HepG2 (cell line): ENCODE results near the gene CCT8. TPM values are rescaled to one million over a fixed set of nuclear protein-coding genes. Genes with fewer than 3 reads are reported as not detected.

ENCODE experiments used
- ATAC-seq: fragments of 200-7000 bp; cut with Tn5 transposase; 3 replicates; pipeline ENCODE4 v1.9.1; 2020; ENCODE audit warnings: mild to moderate bottlenecking, moderate library complexity
- BruUV-seq: library from RNA; stranded (reverse); fragments of 400-500 nt; replicated peaks from 2 replicates; lab custom pipeline; 2021; lab: Mats Ljungman, UMichigan
- CTCF ChIA-PET: fragments of 300-600 bp; formaldehyde crosslinking; extraction: SDS; loops from one replicate; lab custom pipeline; 2021; ENCODE audit warnings: low total read pairs, inconsistent platforms, low intra/inter-chr PET ratio; lab: Yijun Ruan, JAX
- POLR2A ChIA-PET: fragments of 350-600 bp; sonication (Branson Sonifier 250); formaldehyde crosslinking; loops from one replicate; lab custom pipeline; 2020; ENCODE audit warnings: antibody characterized with exemption, inconsistent platforms; lab: Yijun Ruan, JAX
- DNase-seq: peaks from one replicate; pipeline ENCODE4 v3.0.0-alpha.2; 2015; ENCODE audit warnings: low spot score
- FAIRE-seq: peaks from 3 replicates; lab custom pipeline; 2011; peaks lifted over from hg19 to GRCh38; lab: Jason Lieb, UNC
- H2AFZ ChIP-seq: one replicate; pipeline ENCODE4 v1.6.1; 2011; ENCODE audit warnings: low read length, inconsistent platforms
- H3K27ac ChIP-seq: fragments of 300-600 bp; 3 replicates; pipeline ENCODE4 v1.8.0; 2011; ENCODE audit warnings: mixed run types, mild to moderate bottlenecking, mixed read lengths, low read length, inconsistent platforms; ENCODE audit not compliant: insufficient read depth; ENCODE audit errors: extremely low read length
- H3K27me3 ChIP-seq, 2 experiments: fragments of 200-600 bp in 1 of 2; 2 replicates in 1 of 2; 3 replicates in 1 of 2; pipeline versions ENCODE4 v1.6.0 to v1.8.0; 2011; ENCODE audit warnings: low read length in 2 of 2, mild to moderate bottlenecking in 2 of 2, moderate library complexity in 2 of 2, inconsistent platforms in 1 of 2; ENCODE audit not compliant: insufficient read depth in 2 of 2, control insufficient read depth in 1 of 2
- H3K36me3 ChIP-seq, 2 experiments: fragments of 200-600 bp in 1 of 2; replicated peaks in 1 of 2; 2 replicates in 1 of 2; 3 replicates in 1 of 2; pipeline versions ENCODE4 v1.5.1 to v1.8.0; 2011; ENCODE audit warnings: low read length in 2 of 2, inconsistent platforms in 1 of 2; ENCODE audit not compliant: insufficient read depth in 2 of 2, control insufficient read depth in 1 of 2
- H3K4me1 ChIP-seq: 2 replicates; pipeline ENCODE4 v1.5.1; 2012; ENCODE audit warnings: low read length, inconsistent platforms; ENCODE audit not compliant: insufficient read depth
- H3K4me2 ChIP-seq: 2 replicates; pipeline ENCODE4 v1.6.0; 2011; ENCODE audit warnings: low read depth, low read length, inconsistent platforms
- H3K4me3 ChIP-seq, 3 experiments: fragments of 200-600 bp in 1 of 3; sonication (generic), shearing (Covaris generic) in 1 of 3; replicated peaks in 1 of 3; 2 replicates each; pipeline ENCODE4 v1.5.1; 2011 to 2016; ENCODE audit warnings: low read length in 3 of 3, inconsistent platforms in 2 of 3, low read depth in 2 of 3, mild to moderate bottlenecking in 2 of 3, control low read depth in 1 of 3, mixed read lengths in 1 of 3; ENCODE audit not compliant: insufficient read depth in 1 of 3
- H3K79me2 ChIP-seq: one replicate; pipeline ENCODE4 v1.6.1; 2011; ENCODE audit warnings: low read length, inconsistent platforms; ENCODE audit not compliant: insufficient read depth
- H3K9ac ChIP-seq: 2 replicates; pipeline ENCODE4 v1.6.0; 2011; ENCODE audit warnings: mild to moderate bottlenecking, low read depth, low read length, inconsistent platforms; ENCODE audit not compliant: insufficient read depth
- H3K9me3 ChIP-seq: 2 replicates; pipeline ENCODE4 v1.5.1; 2012; ENCODE audit warnings: mild to moderate bottlenecking, low read length
- H4K20me1 ChIP-seq: 2 replicates; pipeline ENCODE4 v1.6.0; 2011; ENCODE audit warnings: inconsistent platforms, mild to moderate bottlenecking, low read length, moderate library complexity; ENCODE audit not compliant: insufficient read depth
- GTF2F1 ChIP-seq: fragments of 150-350 bp; IDR thresholded peaks from 2 replicates; pipeline ENCODE4 v1.6.1; 2014; ENCODE audit warnings: low read length
- HMG20A ChIP-seq: IDR thresholded peaks from 2 replicates; pipeline ENCODE4 v1.6.1; 2016; ENCODE audit warnings: borderline replicate concordance
- MZF1 ChIP-seq: sonication (generic); formaldehyde crosslinking; IDR thresholded peaks from 2 replicates; pipeline ENCODE4 v1.8.1; 2023; ENCODE audit warnings: mild to moderate bottlenecking, missing genetic modification reagents, borderline replicate concordance
- NFE2L1 ChIP-seq: sonication (generic); formaldehyde crosslinking; IDR thresholded peaks from 2 replicates; pipeline ENCODE4 v1.4.0; 2020; ENCODE audit warnings: missing genetic modification reagents, mild to moderate bottlenecking, borderline replicate concordance
- SP5 ChIP-seq: IDR thresholded peaks from 2 replicates; pipeline ENCODE4 v1.6.1; 2016; ENCODE audit warnings: low read depth, borderline replicate concordance
- USF2 ChIP-seq, 2 experiments: sonication (generic) in 1 of 2; formaldehyde crosslinking in 1 of 2; IDR thresholded peaks; 2 replicates each; pipeline versions ENCODE4 v1.5.1 to v1.6.1; 2011 to 2020; ENCODE audit warnings: borderline replicate concordance in 1 of 2, low read depth in 1 of 2, low read length in 1 of 2, mild to moderate bottlenecking in 1 of 2, missing genetic modification reagents in 1 of 2, moderate library complexity in 1 of 2
- ZNF205 ChIP-seq: IDR thresholded peaks from 2 replicates; pipeline ENCODE4 v1.6.1; 2018; ENCODE audit warnings: missing biosample characterization, missing genetic modification reagents
- ZNF569 ChIP-seq: sonication (generic); formaldehyde crosslinking; IDR thresholded peaks from 2 replicates; pipeline ENCODE4 v1.5.0; 2020; ENCODE audit warnings: mild to moderate bottlenecking, missing genetic modification reagents, moderate library complexity, borderline replicate concordance
- ZNF788 ChIP-seq: sonication (generic); formaldehyde crosslinking; IDR thresholded peaks from 2 replicates; pipeline ENCODE4 v1.5.0; 2020; ENCODE audit warnings: mild to moderate bottlenecking, missing genetic modification reagents, borderline replicate concordance
- ZNF850 ChIP-seq: sonication (generic); formaldehyde crosslinking; conservative IDR thresholded peaks from 2 replicates; pipeline ENCODE4 v1.9.0; 2021; ENCODE audit warnings: mild to moderate bottlenecking, missing genetic modification reagents
- WGBS: methylation state at CpG from one replicate; pipeline ENCODE4 v1.1.6; 2017; ENCODE audit warnings: low lambda C conversion rate; 5-methylcytosine and 5-hydroxymethylcytosine counted together
- in situ Hi-C: cut with HindIII; loops from 2 replicates; pipeline ENCODE4 v1.10.0; 2017; ENCODE audit warnings: low pct_unique_long_range_greater_than_20kb; ENCODE audit not compliant: extremely low pct_ligation_motif_present
- intact Hi-C: fragments of 100-400 bp; cut with micrococcal nuclease; formaldehyde crosslinking; loops from one replicate; pipeline ENCODE4 v1.10.0; 2022; ENCODE audit not compliant: unreplicated experiment
- polyA plus RNA-seq, 8 experiments: library from polyadenylated mRNA; depleted of rRNA in 3 of 8; stranded (reverse) in 7 of 8; unstranded in 1 of 8; fragments of >200 nt; fragmentation: Illumina TruSeq in 4 of 8; extraction: Trizol in 4 of 8; gene quantifications; 2 replicates each; pipeline versions ENCODE4 v1.2.1 to v1.2.3, GENCODE V29; 2011 to 2016; ENCODE audit warnings: low read depth in 4 of 8, missing spikeins in 1 of 8, mixed read lengths in 1 of 8; ENCODE audit not compliant: insufficient read depth in 1 of 8
- total RNA-seq, 5 experiments: library from RNA; depleted of rRNA; stranded (reverse); fragments of >200 nt; fragmentation: Illumina TruSeq; extraction: Trizol; gene quantifications; 2 replicates each; pipeline ENCODE4 v1.2.3, GENCODE V29; 2016; ENCODE audit warnings: low read depth in 1 of 5
- TF ChIP-seq, protein P1 (sequence below): sonication (generic); formaldehyde crosslinking; IDR thresholded peaks from 2 replicates; pipeline ENCODE4 v1.4.0; 2020; ENCODE audit warnings: missing genetic modification reagents, borderline replicate concordance

The CCT8 gene
- total and polyA plus RNA-seq, 2 of the 13 experiments (the other 11 are each of a cell fraction or from before 2014, with no cell fraction given): 127 to 325 TPM

GRCh38 chr21:29091033-29091432 is 17.6 kb upstream of the CCT8 start:
- Histone ChIP-seq H4K20me1 (no peaks in the 10 kb centered on the region), H3K4me3 (no peak overlapping the region), H3K27me3 (peaks cover 0 to 4% of the 10 kb centered on the region in 2 experiments; a peak in 1 of 5 replicates), H2AFZ (no peak overlapping the region), H3K4me1 (peaks cover 17% of the 10 kb centered on the region), H3K9me3 (no peaks in the 10 kb centered on the region), H3K9ac (no peak overlapping the region), H3K4me2 (no peak overlapping the region), H3K79me2 (no peaks in the 10 kb centered on the region), H3K36me3 (no peaks in the 10 kb centered on the region), H3K27ac (no peak overlapping the region)
- ChIA-PET CTCF (interaction anchor here (1.0 kb wide), 1 partner anchor 281 kb away, joined by 3 read pairs; no protein-coding TSS in a partner anchor), POLR2A (no interaction called here)
- intact Hi-C loops (loop anchor here (10.0 kb wide), 1 partner anchor 384 kb away; no protein-coding TSS in a partner anchor), in situ Hi-C loops (loop anchor here (25.0 kb wide), 2 partner anchors 746 to 1996 kb away; no protein-coding TSS in a partner anchor)
- FAIRE-seq (no peak), ATAC-seq (no peak), DNase-seq (no peak)
- TF ChIP-seq, protein P1, sequence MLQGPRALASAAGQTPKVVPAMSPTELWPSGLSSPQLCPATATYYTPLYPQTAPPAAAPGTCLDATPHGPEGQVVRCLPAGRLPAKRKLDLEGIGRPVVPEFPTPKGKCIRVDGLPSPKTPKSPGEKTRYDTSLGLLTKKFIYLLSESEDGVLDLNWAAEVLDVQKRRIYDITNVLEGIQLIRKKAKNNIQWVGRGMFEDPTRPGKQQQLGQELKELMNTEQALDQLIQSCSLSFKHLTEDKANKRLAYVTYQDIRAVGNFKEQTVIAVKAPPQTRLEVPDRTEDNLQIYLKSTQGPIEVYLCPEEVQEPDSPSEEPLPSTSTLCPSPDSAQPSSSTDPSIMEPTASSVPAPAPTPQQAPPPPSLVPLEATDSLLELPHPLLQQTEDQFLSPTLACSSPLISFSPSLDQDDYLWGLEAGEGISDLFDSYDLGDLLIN (CRISPR knock-in tag): no peak
- TF ChIP-seq HMG20A (CRISPR knock-in tag) (no peak), GTF2F1 (no peak)
- BruUV-seq: no TSS peak
- WGBS: 14% methylated on average over 1 of the region's 1 CpG

- no peak overlapping the region for H3K9ac ChIP-seq
- POLR2A ChIA-PET: interaction anchor here (0.6 kb wide), 1 partner anchor 11 kb away, joined by 4 read pairs; no protein-coding TSS in a partner anchor
- H3K4me2 ChIP-seq: no peak overlapping the region
- no peak for TF ChIP-seq ZNF788
- TF ChIP-seq ZNF205: no peak
- no peak for TF ChIP-seq ZNF850
- TF ChIP-seq SP5 (CRISPR knock-in tag): no peak
- no peak for TF ChIP-seq NFE2L1
- TF ChIP-seq MZF1 (CRISPR knock-in tag): no peak
- no peak for TF ChIP-seq USF2 (IDR thresholded peaks at IDR 0.05; ENCODE audit: low read depth, low read length)
- TF ChIP-seq USF2 (CRISPR knock-in tag; IDR thresholded peaks at IDR 0.05; ENCODE audit: borderline replicate concordance): no peak
- TF ChIP-seq ZNF569: no peak
- H3K27me3 ChIP-seq: peaks cover 0 to 4% of the 10 kb centered on the region in 2 experiments; a peak in 1 of 5 replicates
- CTCF ChIA-PET: no interaction called here
- 28% methylated on average over 8 of the region's 8 CpGs for WGBS
- DNase-seq (no peak), ATAC-seq (no peak), FAIRE-seq (no peak)
- no TSS peak for BruUV-seq
- H3K9me3 ChIP-seq: no peaks in the 10 kb centered on the region
- H3K4me1 ChIP-seq: peaks cover 4% of the 10 kb centered on the region; the same call in 1 of the 2 replicates
- in situ Hi-C loops (loop anchor here (25.0 kb wide), 2 partner anchors 752 to 2002 kb away; no protein-coding TSS in a partner anchor), intact Hi-C loops (no loop called here)
- no peak overlapping the region for H3K4me3 ChIP-seq
- H3K36me3 ChIP-seq: no peaks in the 10 kb centered on the region
- H3K27ac ChIP-seq: no peak overlapping the region
- H3K79me2 ChIP-seq: no peaks in the 10 kb centered on the region
- no peak overlapping the region for H2AFZ ChIP-seq
- no peaks in the 10 kb centered on the region for H4K20me1 ChIP-seq
Observed at GRCh38 chr21:29085106-29085752, 11.8 kb upstream of the CCT8 start.
